Measurements from ENCODE around the gene CADPS2.

CADPS2 gene

DNA sequence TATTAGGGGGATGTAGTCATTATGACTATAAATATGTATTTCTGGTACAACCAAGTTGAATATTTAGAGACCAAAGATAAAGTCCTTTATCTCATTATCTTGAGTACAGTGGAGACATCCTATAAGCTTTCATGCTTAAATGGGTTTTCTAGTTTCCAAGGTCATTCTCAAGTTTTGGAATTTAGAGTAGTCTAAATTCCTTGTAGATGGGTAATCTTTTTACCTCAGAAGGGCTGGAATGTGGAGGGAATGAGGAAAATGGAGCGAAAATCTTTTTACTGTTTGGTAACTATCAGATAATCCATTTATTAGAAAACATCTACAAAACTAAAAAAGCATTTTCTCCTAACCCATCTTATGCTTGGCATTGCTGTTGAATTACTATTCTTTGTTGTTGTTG, 368.7 kb downstream of the CADPS2 start:
- no peak for DNase-seq

DNA sequence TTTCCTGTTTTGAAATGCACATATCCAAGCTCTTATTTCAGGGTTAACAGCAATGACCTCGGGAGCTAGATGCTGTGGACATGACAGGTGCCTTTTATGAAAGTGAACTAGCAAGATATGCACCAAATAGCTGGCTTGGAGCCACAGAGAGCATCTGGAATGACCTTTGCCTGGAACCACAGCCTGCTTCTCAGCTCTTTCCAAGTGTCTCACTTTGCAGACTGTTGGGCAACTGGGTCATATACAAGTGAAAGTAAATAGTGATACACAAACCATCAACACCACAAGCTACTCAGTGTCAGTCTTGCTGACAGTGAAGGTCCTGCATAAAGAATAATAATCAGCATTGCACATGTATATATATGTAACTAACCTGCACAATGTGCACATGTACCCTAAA, 370.9 kb downstream of the CADPS2 start:
- DNase-seq, result no peak

DNA sequence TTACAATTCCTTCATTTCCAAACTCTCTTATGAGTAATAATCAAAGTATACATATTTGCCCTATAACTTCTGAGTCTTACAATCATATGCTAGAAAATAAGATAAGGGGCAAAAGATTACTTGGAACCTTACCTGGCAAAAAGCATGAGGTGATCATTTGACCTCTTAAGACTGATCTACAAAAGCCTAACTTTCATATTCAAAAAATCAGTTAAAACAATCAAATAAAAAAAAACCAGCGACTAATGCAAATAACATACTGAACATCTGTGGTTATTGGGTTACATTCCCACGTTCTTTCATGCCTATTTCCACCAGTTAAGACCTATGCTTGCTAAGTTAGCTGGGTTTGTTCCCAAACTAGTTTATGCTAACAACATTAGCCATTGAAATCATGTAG, 375.0 kb downstream of the CADPS2 start:
- DNase-seq, result no peak

DNA sequence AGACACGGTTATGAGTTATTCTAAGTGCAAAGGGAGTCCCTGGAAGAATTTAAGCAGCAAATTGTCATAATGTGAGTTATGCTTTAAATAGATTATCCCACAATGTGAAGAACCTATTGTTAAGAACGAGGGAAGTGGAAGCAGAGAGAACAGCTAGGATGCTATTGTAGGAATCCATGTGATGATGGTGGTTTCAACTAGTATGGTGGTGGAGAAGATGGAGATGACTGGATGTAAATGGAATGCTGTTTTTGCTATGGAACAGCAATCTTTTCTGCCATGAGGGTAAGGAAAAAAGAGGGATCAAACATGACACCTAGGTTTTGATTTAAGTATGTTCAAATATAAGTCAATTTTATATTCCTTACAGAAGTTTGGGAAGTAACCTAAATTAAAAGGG, 378.7 kb downstream of the CADPS2 start:
- no peak for DNase-seq

DNA sequence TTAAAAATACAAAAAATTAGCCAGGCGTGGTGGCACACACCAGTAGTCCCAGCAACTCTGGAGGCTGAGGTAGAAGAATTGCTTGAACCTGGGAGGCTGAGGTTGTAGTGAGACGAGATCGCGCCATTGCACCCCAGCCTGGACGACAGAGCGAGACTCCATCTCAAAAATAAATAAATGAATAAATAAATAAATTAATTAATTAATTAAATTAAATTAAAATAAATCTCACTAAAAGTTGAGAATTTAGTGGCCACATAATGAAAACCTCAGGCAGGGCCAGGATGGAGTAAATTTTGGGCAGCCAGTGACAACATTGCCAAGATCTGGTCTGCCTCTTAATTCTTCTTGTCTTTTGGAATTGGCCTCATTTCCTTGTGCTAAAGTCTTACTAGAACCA, 394.3 kb downstream of the CADPS2 start:
- DNase-seq, result no peak

DNA sequence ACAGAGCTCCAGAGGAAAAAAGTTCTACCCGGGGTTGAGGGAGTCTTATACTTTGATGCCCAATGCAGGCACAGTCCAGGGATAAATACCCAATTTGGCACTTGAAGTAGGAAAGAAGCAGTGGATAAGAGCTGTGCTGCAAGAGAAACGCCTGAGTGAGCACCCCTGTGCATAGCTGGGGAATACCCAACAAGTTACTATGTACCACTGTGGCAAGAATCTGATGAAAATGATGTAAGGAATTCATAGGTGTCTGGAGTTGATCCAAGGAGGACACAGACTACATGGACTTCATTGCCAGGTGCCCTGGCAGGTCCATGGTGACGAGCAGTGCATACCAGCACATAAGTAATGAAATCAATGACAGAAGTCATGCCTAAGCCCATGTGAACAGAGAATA, 398.0 kb downstream of the CADPS2 start:
- DNase-seq, result peak; percentile 7

DNA sequence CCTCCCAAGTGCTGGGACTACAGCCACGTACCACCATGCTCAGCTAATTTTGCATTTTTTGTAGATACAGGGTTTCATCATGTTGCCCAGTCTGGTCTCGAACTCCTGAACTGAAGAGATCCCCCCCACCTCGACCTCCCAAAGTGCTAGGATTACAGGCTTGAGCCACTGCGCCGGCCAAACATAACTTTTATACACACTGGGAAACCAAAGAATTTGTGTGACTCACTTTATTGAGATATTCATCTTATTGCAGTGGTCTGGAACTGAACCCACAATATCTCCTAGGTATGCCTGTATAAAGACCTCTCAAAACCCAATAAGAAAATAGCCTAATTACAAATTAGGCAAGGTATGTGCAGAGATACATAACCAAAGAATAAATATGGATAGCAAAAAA, 399.1 kb downstream of the CADPS2 start:
- no peak for DNase-seq

DNA sequence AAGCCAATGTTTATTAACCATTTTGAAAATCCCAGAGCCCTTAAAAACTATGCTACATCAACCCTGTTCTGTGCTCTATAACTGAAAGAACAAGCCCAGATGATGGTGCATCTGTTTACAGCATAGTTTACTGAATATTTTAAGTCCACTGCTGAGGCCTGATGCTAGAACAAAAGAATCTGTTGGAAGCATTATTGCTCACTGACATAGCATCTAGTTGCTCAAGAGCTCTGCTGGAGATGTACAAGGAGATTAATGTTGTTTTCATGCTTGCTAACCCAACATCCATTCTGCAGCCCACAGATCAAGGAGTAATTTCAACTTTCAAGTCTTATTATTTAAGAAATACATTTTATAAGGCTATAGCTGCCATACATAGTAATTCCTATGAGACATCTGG, 400.4 kb downstream of the CADPS2 start:
- no peak for DNase-seq

DNA sequence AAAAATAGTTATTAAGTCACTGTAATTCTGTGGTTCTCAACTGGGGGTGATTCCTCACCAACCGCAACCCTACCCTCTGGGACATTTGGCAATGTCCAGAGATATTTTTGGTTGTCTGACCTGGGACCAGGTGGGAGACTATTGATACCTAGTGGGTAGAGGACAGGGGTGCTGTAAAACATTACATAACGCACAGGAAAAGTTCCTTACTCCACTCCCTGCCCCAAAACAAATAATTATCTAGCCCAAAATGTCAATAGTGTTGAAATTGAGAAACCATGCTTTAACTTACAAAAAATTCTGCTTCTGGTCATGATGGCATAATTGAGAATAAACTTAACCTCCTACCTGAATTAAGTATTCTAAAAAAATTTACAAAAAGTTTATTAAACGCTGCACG, 404.0 kb downstream of the CADPS2 start:
- DNase-seq, result no peak

DNA sequence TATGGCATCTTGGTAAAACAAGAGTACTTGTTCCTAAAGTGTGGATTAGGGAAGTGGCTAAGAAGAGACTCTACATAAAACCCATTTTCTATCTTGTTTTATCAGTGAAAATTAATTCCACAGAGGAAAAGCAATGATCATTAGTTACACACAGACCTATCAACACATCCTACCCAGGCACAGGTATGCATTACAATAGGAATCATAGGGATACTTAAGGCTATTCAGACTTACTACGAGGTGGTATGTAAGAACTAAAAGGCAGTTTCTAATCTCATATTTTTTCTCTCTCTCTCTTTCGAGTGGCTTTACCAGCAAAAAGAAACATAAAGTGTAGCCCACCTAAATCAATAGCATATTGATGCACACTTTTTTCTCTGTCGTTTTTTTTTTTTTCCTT, 415.4 kb downstream of the CADPS2 start:
- DNase-seq, result no peak

DNA sequence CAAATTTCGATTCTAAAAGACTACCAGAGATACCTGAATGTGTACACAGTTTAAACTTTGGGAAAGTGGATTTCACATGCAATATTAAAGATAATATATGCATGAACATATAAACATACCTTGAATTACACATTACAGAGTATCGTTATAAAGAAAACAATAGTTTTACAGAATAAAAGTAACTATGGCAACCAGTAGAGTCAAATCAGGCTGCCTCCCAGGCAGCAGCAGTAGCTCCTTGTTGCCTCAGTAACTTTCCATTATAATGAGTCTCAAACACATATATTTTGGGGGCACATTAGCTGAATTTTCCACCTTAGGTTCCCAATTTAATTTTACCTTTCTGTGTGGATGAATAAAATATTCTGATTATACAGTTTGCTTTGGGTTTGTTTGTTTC, 417.3 kb downstream of the CADPS2 start:
- no peak for DNase-seq

DNA sequence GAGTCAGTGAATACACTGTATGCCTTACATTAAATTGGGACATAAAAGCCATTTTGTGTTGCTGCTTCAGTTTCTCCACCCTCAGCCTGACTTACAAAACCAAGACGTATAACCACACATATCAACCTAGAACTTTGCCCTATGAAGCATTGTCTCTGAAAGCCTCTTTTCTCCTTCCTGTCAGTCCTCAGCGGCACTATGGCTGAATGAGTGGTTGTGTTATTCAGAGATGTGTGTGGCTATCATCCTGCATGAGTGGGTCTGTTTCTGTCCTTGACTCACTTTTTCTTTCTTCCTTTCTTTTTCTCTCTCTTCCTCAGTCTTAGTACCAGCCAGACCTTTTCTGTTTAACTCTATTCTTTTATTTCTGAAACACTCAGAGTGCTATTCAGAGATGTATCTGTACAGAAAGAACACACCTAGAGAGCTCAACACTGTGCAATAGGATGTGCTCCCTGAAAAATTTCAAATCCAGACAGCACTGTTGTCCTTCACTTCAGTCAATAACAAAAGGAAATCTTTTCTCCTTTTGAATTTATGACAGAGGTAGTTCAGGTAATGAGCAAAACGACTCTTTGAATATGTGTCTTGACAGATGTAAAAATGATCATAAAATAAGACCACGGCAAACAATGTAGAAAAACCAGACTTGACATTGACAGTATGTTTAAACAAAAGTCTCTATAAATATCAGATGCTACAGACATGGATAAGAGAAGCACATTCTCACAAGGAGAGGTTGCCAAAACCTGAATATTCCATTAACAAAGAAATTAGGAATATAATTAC, 418.4 kb downstream of the CADPS2 start:
- DNase-seq, result no peak

DNA sequence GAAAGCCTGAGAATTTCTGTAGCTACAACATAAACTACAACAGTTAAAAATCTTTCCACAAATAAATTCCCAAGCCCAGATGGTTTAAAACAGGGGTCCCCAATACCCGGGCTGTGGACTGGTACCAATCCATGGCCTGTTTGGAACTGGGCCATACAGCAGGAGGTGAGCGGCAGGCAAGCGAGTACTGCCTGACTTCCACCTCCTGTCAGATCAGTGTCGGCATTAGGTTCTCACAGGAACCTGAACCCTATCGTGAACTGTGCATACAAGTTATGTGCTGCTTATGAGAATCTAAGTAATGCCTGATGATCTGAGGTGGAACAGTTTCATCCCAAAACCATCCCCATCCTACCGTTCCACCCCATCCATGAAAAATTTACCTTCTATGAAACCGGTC, 421.0 kb downstream of the CADPS2 start:
- no peak for DNase-seq

DNA sequence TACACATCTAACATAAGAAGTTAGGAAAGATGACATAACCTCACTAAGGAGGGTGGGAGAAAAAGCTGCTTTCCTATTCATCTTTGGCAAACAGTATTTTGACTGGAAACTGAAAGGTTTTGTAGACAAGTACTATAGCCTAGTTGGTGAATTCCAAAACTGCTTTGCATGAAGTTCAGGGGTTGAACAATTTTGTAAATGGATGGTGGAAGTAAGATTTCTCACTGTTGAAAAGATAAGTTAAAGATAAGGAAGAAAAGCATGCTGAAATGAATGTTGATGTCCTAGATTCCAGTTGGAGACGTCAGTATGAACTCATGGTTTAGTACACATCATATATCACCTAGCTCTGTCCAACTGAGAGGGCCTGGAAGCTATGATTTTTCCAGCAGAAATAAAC, 422.6 kb downstream of the CADPS2 start:
- no peak for DNase-seq

DNA sequence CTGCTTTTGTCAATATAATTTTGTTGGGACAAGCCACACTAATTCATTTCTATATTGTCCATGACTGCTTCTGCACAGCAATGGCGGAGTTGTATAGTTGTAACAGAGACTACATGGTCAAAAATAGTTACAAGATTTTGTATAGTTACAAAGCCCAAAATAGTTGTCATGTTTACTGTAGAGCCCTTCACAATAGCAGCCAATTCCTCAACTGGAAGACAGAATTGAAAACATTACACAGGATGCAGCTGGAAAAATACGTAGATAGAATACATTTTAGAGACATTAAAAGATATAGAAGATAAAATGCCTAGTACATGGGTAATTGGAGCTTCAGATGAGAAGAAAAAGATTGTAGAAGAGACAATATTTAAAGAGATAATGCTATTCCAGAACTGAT, 425.3 kb downstream of the CADPS2 start:
- no peak for DNase-seq

DNA sequence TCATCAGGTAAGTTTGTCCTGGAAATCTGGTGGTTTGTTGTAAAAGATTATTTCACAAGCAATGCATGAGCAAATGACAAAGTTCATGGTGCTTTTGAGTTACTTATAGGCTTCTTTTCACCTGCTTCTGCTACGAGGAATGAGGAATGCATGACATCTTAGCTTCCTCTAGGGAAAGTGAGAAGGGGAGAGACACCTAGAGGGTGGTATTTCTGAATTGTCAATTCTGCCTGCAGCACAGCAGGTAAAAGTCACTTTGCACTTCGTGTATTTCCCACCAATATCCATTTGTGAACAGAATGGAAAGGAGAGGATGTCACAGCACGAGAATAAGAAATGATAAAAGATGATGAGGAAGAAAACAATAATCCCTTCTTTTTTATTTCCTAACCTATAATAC, 428.3 kb downstream of the CADPS2 start:
- no peak for DNase-seq

DNA sequence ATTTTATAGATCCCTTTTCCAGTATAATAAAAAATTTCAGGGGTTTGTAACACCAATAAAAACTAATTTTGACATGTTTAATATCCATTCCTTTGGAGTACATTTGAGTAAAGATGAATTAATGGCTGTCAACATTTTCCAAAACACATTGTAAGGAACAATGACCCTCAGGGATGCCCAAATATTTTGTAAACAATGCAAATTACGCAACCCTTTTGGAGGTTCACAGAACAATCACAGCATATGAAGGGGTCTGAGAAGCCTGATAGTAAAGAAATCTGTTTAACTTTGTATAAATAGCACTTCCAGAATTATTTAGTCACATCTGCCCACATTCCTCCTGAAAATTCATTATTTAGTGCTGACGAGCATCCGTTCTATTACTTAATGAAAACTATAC, 428.9 kb downstream of the CADPS2 start:
- no peak for DNase-seq

DNA sequence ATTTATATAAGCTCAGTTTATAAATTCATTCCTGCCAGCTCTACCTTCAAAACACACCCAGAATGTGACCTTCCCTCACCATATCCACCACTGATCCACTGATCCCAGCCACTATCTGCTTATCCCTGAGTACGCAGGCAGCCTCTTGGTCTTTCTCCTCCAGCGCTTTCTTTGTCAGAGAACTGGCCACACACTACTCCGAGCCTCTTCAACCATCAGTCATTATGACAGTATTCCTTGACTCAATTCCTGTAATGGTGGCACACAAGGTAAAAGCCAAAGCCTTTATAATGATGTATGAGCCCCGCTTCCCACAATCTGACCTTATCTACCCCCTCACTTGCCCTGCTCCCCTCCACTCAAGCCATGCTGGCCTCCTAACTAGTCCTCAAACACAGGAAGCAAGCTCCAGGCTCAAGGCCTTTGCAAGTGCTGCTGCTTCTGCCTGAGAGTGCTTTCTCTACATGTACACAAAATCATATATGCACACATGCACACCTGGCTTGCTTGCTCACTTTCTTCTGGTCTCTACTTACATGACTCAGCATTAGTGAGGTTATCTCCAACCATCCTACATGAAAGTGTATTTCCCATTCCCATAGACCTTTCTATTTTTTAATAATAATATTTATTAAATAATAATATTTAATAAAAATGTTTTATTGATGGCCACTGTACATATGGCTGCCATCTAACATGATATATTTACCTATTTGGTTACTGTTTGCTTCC, 431.3 kb downstream of the CADPS2 start:
- no peak for DNase-seq

DNA sequence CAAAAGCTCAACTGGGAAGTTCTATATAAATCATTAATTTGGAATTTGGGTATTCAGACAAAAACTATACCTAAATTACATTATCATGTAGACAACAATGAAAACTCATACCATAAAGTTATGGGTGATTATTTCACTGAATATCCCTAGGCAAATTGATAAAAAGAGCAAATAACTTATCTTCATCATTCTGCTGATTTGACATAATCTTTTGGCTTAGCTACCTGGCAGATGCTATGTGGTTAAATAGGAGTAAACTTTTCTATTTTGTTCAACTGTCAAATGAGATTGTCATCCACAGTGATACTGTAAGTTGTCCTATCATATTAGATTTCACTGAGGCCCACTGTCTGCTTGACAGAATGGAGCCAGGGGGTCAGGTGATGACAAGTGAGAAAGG, 432.8 kb downstream of the CADPS2 start:
- no peak for DNase-seq

DNA sequence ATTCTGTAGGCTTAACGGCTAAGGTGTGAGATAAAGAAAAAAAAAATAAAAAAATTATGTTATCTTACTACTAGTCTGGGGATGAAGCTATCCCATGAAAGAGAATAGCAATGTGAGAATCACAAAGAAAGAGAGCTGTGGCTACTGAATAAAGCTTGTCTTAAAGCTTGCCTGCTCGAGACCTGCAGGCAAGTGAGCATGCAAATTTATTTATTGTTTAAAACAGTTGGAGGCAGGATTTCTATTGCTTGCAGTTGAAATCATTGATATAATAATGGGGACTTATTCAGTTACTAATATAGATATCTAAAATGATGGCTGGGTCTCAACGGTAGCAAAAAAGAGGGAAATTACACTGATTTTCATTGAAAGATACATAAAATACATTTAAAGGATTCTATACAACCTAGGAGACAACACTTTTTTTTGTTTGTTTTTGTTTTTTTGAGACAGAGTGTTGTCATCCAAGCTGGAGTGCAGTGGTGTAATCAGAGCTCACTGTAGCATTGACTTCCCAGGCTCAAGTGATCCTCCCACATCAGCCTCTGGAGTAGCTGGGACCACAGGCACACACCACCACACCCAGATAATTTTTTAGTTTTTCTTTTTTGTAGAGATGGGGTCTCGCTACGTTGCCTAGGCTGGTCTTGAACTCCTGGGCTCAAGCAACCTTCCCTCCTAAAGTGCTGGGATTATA, 437.2 kb downstream of the CADPS2 start:
- no peak for DNase-seq

DNA sequence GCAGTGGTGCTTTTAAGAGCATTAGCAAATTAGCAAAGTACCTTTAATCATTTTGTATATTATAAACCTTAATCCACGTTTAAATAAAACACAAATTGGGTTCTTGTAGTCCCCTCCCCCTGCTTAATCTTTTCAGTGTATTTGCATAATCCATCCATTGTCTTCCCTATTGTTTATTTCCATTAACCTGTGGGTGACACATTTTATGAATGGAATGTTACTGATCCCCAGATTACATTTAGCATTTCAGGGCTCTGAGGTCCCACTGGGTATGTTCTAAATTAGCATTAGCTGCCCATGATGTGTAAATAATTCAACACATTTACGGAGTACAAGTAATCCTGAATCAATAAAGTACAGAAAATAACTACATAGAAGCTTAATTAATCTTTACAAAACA, 443.3 kb downstream of the CADPS2 start:
- DNase-seq, result no peak

DNA sequence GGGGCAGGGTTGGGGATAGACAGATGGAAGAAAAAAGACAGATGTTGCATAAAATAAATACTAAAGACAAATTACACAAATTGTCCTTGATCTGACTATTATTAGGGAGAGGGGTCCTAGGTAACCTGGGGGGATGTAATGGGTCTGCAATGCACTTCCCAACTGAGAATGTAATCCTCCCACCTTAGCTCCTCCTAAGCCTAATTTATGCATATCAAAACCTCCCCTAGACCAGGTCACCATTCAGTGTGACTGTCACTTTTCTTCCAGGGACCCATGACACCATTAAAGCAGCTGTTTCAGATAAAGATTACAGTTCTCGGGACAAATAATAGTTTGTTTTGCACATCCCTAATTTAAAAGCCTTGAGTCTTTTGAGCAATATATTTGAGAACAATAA, 447.8 kb downstream of the CADPS2 start:
- DNase-seq, result no peak

DNA sequence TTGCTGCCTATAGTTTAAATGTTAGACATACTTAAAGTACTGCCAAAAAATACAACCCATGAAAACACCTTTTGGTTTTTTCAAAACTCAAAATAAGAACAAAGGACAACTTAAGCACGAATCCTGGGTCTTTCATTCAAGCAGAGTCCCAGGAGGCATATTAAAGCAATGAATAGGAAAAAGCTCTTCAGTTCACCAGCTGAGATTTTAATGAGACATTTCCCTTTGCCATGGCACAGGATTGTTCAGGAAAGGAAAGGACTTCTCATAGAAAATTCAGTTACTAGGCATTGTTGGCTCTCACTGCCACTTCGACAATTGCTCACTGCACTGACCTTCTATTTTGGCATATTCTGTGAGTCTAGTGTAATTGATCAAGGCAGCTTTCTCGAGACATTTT, 448.3 kb downstream of the CADPS2 start:
- no peak for DNase-seq

DNA sequence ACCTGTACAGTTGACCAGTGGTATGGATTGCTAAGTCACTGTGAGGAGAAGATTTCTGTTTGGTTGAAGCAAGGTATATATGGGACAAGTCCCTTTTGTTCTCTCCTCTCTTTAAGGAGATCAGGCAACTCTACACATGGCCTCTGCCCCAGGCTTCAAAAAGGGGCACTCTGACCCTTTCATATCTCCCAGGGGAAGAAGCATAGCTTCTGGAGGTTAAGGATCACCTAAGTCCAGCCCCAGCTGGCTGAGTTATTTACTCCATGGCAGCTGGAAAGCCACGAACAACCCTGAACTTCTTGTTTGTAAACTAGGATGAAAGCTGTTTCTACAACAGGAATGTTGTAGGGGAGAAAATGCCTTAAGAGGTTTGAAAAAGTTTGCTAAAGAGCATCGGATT, 452.5 kb downstream of the CADPS2 start:
- no peak for DNase-seq

Data from kidney glomerular epithelial cell (primary cell).